GM21737 (cell line): Measurements from ENCODE around the gene TMEM130.

Experiments used
- ATAC-seq: cut with Tn5 transposase; IDR thresholded peaks from one replicate; pipeline ENCODE4 v1.9.1; 2021; ENCODE audit warnings: mild to moderate bottlenecking, moderate library complexity; ENCODE audit not compliant: unreplicated experiment

TMEM130 gene

DNA sequence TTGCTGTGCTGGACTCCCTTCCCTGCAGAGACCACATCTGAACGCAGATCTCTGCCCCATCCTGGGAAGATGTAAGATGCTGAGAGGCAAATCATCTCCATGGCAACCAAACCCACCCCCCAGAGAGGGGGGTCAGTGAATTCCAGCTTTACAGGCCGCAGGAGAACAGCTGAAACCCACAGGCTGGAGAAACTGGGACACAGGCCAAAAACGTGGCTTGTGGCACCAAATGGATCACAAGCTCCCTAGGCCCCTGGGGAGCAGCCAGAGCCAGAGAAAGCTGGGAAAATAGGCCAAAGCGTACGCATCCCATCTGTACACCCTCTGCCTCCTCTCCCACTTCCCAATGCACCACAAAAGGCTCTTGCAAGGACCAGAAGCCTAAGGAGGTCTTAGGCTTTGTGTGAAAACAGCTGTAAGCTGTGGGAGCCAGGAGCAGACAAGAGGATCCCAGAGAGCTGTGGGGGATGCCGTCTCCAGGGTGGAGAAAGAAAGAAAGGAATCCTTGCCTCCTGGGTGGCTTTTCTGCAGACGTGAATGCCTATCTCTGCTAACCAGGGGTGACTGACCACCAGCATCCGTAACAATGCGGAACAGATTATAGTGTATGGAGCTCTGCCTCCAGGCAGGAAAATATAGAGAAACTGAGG lies 59.5 kb downstream of the TMEM130 start:
- no peak for ATAC-seq

DNA sequence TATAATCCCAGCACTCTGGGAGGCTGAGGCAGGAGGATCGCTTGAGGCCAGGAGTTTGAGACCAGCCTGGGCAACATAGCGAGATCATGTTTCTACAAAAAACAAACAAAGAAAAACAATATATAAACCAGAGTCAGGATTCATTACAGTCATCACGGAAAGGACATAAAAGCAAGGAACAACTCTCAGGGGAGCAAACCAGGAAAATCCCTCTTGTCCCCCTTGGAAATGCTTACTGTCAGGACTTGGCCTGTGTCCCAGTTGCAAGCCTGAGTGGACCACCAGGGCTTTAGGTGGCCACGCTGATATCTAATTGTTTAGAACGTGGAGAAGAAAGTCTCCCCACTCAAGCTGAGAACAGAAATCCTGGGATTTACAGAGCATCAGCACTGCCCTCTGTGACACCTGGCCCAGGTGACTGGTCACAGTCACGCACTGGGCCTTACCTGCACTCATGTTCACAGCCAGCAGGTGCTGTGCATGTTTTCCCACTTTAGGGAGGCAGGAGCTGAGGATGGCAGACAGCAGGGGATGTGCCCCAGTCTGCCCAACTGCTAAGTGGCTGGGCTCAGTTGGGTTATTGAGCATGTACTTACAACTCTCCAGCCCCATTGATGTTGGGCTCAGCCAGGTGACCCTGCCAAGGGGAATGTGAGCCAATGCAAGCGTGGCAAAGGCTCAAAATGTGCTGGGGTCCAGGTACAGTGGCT lies 60.9 kb downstream of the TMEM130 start:
- no peak for ATAC-seq

DNA sequence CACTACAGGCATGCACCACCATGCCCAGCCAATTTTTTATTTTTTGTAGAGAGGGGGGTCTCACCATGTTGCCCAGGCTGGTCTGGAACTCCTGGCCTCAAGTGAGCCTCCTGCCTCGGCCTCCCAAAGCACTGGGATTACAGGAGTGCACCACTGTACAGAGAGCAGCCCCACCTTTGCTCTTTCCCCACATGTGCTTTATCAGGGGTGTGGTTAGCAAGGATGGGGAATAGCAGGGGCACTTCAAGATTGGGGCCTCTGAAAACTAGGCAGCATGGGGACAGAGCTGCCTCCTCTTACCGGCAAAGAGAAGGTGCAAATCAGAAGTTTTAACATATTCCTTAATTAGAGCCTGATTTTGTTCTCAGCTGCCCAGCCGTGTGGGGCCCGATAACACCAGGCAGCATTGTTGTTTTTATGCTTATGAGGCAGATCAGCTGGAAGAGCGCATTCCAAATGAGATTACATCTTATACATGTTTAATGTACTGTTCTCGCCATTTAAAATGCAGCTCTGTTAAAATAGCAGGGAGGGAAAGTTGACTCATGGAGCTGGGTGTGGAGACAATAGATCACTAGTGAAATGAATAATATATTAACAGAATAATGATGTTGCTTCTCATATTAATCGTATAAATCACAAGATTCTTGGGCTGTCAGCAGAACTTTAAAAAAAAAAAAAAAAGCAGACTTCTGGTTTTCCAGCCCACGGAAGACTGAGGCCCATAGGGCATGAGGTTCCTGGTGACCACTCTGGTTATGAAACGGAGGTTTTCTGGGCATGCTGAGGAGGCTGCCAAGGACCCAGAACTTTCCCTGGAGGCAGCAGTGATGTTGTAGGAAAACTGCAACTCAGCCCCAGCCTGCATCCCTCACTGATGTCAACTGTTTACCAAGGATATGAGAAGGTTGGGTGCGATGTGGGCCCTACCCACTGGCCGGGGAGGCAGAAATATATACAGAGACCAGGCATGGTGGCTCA lies 62.5 kb downstream of the TMEM130 start:
- no peak for ATAC-seq

DNA sequence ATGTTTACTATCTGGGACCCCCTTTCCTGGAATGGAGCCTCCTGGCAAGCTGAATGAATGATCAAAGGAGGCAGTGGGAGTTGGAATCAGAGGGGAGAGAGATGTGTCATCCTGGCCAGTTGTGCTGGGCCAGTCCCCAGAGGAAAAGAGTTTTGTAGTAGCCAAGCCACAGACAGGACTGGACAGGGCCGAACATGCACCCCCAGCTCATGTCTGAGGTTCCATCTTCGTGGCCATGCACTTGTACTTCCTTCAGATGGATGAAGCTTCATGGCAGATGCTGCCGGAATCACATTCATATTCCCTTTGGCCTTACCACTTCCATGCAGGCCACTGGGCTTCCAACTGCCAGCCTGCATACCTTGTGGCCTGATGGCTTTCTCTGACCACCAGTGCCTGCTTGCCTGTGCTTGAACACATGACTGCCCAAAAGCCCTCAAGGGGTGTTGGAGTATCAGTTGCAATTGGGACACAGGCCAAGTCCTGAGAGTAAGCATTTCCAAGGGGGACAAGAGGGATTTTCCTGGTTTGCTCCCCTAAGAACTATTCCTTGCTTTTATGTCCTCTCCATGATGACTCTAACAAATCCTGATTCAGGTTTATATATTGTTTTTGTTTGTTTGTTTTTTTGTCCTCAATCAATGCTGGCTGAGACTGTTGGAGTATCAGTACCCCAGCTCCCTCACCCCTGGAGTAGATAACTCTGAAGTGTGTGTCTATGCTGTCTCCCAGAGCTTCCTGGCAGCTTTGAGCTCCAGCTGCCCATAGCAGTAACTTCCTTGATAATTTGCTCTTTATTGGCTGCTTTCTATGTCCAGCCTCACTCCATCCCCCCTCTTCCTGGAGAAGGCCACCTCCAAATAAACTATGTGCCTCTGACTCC lies 63.6 kb downstream of the TMEM130 start:
- no peak for ATAC-seq

DNA sequence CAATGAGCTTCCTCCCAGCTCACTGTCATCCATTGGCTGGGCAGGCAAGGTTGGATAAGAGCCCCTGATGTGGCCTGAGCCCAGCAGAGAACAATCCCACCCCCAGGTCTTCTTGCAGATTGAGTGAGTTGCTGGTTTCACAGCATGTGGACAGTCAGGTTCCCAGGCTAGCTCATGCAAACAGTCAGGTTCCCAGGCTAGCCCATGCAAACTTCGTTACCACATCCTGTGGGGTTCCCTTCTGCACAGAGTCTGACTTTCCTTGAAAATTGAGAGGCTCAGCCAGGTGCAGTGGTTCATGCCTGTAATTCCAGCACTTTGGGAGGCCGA lies 67.1 kb downstream of the TMEM130 start:
- peak; percentile 25 for ATAC-seq

- ATAC-seq, result peak; percentile 87
These were observed 67.6 kb downstream of the TMEM130 start for GRCh38 chr7:98802088-98802780.

DNA sequence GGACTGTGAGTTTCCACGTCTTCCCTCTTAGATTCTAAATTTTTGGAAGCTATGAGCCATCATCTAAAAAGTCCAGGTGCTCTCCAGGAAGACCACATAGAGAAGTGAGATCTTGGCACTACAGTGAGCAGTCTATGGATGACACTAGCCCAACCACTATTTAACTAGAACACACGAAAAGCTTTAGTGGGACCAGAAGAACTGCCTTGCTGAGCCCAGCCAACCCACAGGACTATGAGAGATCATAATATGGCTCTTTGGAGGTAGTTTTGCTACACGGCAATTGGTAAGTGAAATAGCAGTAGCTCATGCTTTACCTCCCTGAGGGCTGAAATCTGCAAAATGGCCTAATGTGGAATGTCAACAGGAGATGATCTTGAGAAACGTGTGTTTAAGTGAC lies 68.8 kb downstream of the TMEM130 start:
- ATAC-seq, result no peak

GRCh38 chr7:98797150-98797549 lies 72.7 kb downstream of the TMEM130 start:
- ATAC-seq, result no peak
